A172 (cell line): ENCODE measurements around the gene STAC3. TPM values are rescaled to one million over a fixed set of nuclear protein-coding genes. Genes with fewer than 3 reads are reported as not detected.

Experiments used
- DNase-seq: peaks from one replicate; pipeline ENCODE4 v3.0.0-alpha.2; 2015; ENCODE audit warnings: low spot score
- total RNA-seq: library from RNA; depleted of rRNA; stranded (reverse); fragments of >200 nt; shearing (Covaris generic); gene quantifications from 2 replicates; pipeline ENCODE4 v1.2.3, GENCODE V29; 2014

Gene STAC3
- total RNA-seq, 1 experiment from 2014 or later = 0.59 TPM

- DNase-seq = no peak
Measured at GRCh38 chr12:57223191-57224165, 27.5 kb downstream of the STAC3 start.

GRCh38 chr12:57222286-57223190, 28.4 kb downstream of the STAC3 start:
- DNase-seq = no peak

- DNase-seq = no peak
Measured at GRCh38 chr12:57221169-57221917, 29.6 kb downstream of the STAC3 start.

- DNase-seq = no peak
Measured at GRCh38 chr12:57220770-57221168, 30.2 kb downstream of the STAC3 start.

GRCh38 chr12:57219993-57220754, 30.8 kb downstream of the STAC3 start:
- DNase-seq = no peak

- no peak for DNase-seq
Measured at GRCh38 chr12:57219205-57219992, 31.6 kb downstream of the STAC3 start.

GRCh38 chr12:57218030-57218853, 32.7 kb downstream of the STAC3 start:
- no peak for DNase-seq

GRCh38 chr12:57216921-57217879, 33.8 kb downstream of the STAC3 start:
- DNase-seq = no peak

- no peak for DNase-seq
Measured at GRCh38 chr12:57216014-57216911, 34.7 kb downstream of the STAC3 start, which contains the start of gene NXPH4. Gene NXPH4 (plus strand): TSS chr12:57216794. CDS start chr12:57216970, 176 bp downstream.

GRCh38 chr12:57215668-57216013, 35.3 kb downstream of the STAC3 start:
- DNase-seq = no peak

- no peak for DNase-seq
Measured at GRCh38 chr12:57215065-57215464, 35.9 kb downstream of the STAC3 start.

- DNase-seq = peak; percentile 28
Measured at GRCh38 chr12:57214398-57214781, 36.6 kb downstream of the STAC3 start.

GRCh38 chr12:57213763-57214397, 37.1 kb downstream of the STAC3 start:
- DNase-seq = no peak

GRCh38 chr12:57213058-57213715, 37.8 kb downstream of the STAC3 start:
- DNase-seq = peak; percentile 75

GRCh38 chr12:57212701-57213057, 38.3 kb downstream of the STAC3 start:
- no peak for DNase-seq
